AG10803 (cell line): ENCODE data around the gene SMARCA2.

Experiments
- DNase-seq: peaks from one replicate; pipeline ENCODE4 v3.0.0; 2010; ENCODE audit warnings: low read depth
- H3K4me3 ChIP-seq: 2 replicates; pipeline ENCODE4 v1.5.1; 2011; ENCODE audit warnings: mild to moderate bottlenecking, low read length, control low read depth
- CTCF ChIP-seq: conservative IDR thresholded peaks from 2 replicates; pipeline ENCODE4 v1.5.1; 2011; ENCODE audit warnings: mild to moderate bottlenecking, low read length, control low read depth, inconsistent platforms

The SMARCA2 gene

GRCh38 chr9:2036844-2037243, 21.7 kb downstream of the SMARCA2 start:
- no peak for DNase-seq
- no peak for TF ChIP-seq CTCF
- no peak overlapping the region for H3K4me3 ChIP-seq

- no peak overlapping the region for H3K4me3 ChIP-seq
- no peak for DNase-seq
- TF ChIP-seq CTCF = no peak
Measured at GRCh38 chr9:2039294-2040180, 24.4 kb downstream of the SMARCA2 start.

GRCh38 chr9:2040828-2041227, 25.7 kb downstream of the SMARCA2 start:
- no peak overlapping the region for H3K4me3 ChIP-seq
- TF ChIP-seq CTCF = no peak
- no peak for DNase-seq

- H3K4me3 ChIP-seq = no peak overlapping the region
- no peak for TF ChIP-seq CTCF
- no peak for DNase-seq
Measured at GRCh38 chr9:2041736-2042135, 26.6 kb downstream of the SMARCA2 start.

GRCh38 chr9:2043243-2043642, 28.1 kb downstream of the SMARCA2 start:
- H3K4me3 ChIP-seq = no peak overlapping the region
- TF ChIP-seq CTCF = no peak
- DNase-seq = no peak

- no peak overlapping the region for H3K4me3 ChIP-seq
- TF ChIP-seq CTCF = no peak
- no peak for DNase-seq
Measured at GRCh38 chr9:2043881-2044462, 28.8 kb downstream of the SMARCA2 start.

GRCh38 chr9:2047144-2047671, 32.1 kb downstream of the SMARCA2 start:
- TF ChIP-seq CTCF = no peak

More at GRCh38 chr9:2047144-2047671, 32.1 kb downstream of the SMARCA2 start:
- no peak for DNase-seq
- H3K4me3 ChIP-seq = no peak overlapping the region
